CD4-positive, CD25-positive, alpha-beta regulatory T cell (primary cell): ENCODE measurements around the gene GATA6. TPM values are rescaled to one million over a fixed set of nuclear protein-coding genes. Genes with fewer than 3 reads are reported as not detected.

ENCODE experiments used
- ATAC-seq, 2 donors: fragments of 150-1000 bp; cut with Tn5 transposase; one replicate each; pipeline ENCODE4 v1.10.0; 2021; ENCODE audit warnings: low read depth in 2 of 2, moderate number of reproducible peaks in 2 of 2, moderate library complexity in 1 of 2
- DNase-seq, 3 donors: peaks; one replicate each; pipeline versions ENCODE4 v3.0.0 to v3.0.0-alpha.2; 2012 to 2022; ENCODE audit warnings: mixed read lengths in 1 of 3
- H3K27ac ChIP-seq: one replicate; pipeline ENCODE4 v1.7.0; 2013; ENCODE audit warnings: mild to moderate bottlenecking, low read length; ENCODE audit not compliant: insufficient read depth, poor library complexity, severe bottlenecking
- H3K27me3 ChIP-seq: one replicate; pipeline ENCODE4 v1.7.0; 2013; ENCODE audit warnings: low read length; ENCODE audit not compliant: control insufficient read depth, insufficient read depth
- H3K36me3 ChIP-seq: one replicate; pipeline ENCODE4 v1.7.0; 2013; ENCODE audit warnings: mild to moderate bottlenecking, low read length, moderate library complexity; ENCODE audit not compliant: control insufficient read depth, insufficient read depth
- H3K4me1 ChIP-seq: 2 replicates; pipeline ENCODE4 v1.7.0; 2013; ENCODE audit warnings: mild to moderate bottlenecking, low read length; ENCODE audit not compliant: insufficient read depth, control insufficient read depth, poor library complexity, severe bottlenecking
- H3K4me3 ChIP-seq: one replicate; pipeline ENCODE4 v1.7.0; 2013; ENCODE audit warnings: low read depth, mild to moderate bottlenecking, low read length, moderate library complexity
- H3K9me3 ChIP-seq, 2 experiments: 1 replicate in 1 of 2; 2 replicates in 1 of 2; pipeline ENCODE4 v1.7.0; 2013; ENCODE audit warnings: low read length in 2 of 2, mild to moderate bottlenecking in 1 of 2, moderate library complexity in 1 of 2; ENCODE audit not compliant: control insufficient read depth in 2 of 2
- H3K27ac Mint-ChIP-seq, 3 donors: one replicate each; pipeline ENCODE4 v1.8.0; 2020 to 2022; ENCODE audit warnings: mild to moderate bottlenecking in 3 of 3, mixed read lengths in 3 of 3, moderate library complexity in 2 of 3
- H3K27me3 Mint-ChIP-seq: one replicate; pipeline ENCODE4 v1.8.0; 2022; ENCODE audit warnings: mild to moderate bottlenecking, mixed read lengths
- H3K36me3 Mint-ChIP-seq: one replicate; pipeline ENCODE4 v1.8.0; 2020; ENCODE audit warnings: mixed read lengths
- H3K4me1 Mint-ChIP-seq, 4 donors: one replicate each; pipeline ENCODE4 v1.8.0; 2020 to 2022; ENCODE audit warnings: mixed read lengths in 4 of 4, mild to moderate bottlenecking in 1 of 4
- H3K4me3 Mint-ChIP-seq, 4 donors: one replicate each; pipeline ENCODE4 v1.8.0; 2020 to 2022; ENCODE audit warnings: mild to moderate bottlenecking in 4 of 4, mixed read lengths in 4 of 4, moderate library complexity in 3 of 4
- H3K9me3 Mint-ChIP-seq, 7 donors: one replicate each; pipeline ENCODE4 v1.8.0; 2020 to 2022; ENCODE audit warnings: mixed read lengths in 7 of 7, mild to moderate bottlenecking in 3 of 7, moderate library complexity in 2 of 7
- polyA plus RNA-seq, 4 donors: library from polyadenylated mRNA; unstranded; fragments of 300-500 nt; fragmentation: Illumina TruSeq; gene quantifications; one replicate each; pipeline ENCODE4 v1.2.3, GENCODE V29; 2021
- total RNA-seq: library from RNA; stranded (reverse); gene quantifications from one replicate; pipeline ENCODE4 v1.2.3, GENCODE V29; 2022

The GATA6 gene
- total and polyA plus RNA-seq, 5 donors from 2014 or later = 0.10 TPM; not detected in 4

DNA sequence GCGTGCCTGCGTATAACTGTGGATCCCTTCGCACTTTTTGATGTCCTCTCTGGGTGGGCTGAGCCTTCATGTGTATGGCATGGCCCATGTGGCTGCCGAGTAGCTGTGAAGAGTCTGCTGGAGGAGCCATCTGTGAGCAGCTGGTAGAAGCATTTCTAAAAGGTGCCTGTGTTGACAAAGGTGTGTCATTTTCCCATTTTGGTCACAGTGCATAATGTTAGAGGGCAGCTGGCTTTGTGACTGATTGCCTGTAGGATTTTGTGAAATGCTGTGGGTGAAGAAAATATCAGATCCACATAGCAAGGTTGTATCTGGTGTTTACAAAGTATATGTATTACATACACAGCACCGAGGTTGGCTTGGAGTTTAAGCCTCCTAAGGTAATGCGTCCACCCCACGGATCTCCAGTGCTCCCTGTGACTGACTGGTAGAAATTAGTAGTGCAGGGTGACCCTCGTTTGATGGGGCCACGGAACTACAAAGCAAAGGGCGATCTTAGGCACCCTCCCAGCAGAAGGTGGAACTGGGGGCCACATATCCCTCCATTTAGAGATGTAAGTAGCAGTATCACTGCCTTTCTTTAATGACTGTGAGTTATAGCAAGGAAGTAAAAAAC, 16.5 kb downstream of the GATA6 start:
- DNase-seq (no peak), ATAC-seq (no peak)
- Histone ChIP-seq H3K9me3 (no peaks in the 10 kb centered on the region), H3K36me3 (no peaks in the 10 kb centered on the region), H3K4me3 (no peak overlapping the region), H3K4me1 (no peaks in the 10 kb centered on the region), H3K27me3 (peaks cover 6% of the 10 kb centered on the region), H3K27ac (no peak overlapping the region)
- no peak overlapping the region for H3K27ac Mint-ChIP-seq
- peaks cover 21% of the 10 kb centered on the region for H3K27me3 Mint-ChIP-seq
- no peak overlapping the region for H3K4me3 Mint-ChIP-seq
- H3K36me3 Mint-ChIP-seq = no peaks in the 10 kb centered on the region
- H3K9me3 Mint-ChIP-seq = no peaks in the 10 kb centered on the region
- no peaks in the 10 kb centered on the region for H3K4me1 Mint-ChIP-seq

DNA sequence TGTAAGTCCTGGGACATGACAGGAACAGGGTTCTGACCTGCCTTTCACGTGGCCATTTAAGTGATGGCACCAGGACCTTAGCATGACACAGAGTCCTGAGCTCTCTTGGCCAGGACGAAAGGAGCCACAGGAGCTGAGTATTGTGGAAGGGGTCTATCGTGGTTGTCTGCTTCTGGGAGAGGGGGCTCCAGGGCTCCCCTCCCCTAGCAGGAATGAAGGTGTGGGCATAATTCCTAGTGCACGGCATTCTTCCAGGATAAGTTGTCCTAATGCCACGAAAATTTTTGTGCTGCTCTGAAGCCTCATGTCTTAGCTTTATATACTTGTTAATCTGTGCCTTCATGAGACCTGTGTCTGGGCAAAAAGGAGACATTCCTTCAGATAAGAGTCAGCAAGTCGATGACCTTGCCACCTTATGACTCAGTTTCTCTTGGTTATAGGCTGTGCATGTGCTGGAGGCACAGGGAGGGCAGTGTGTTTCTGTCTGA, 17.1 kb downstream of the GATA6 start:
- H3K4me3 ChIP-seq = no peak overlapping the region
- Mint-ChIP-seq H3K9me3 (no peaks in the 10 kb centered on the region), H3K27ac (no peak overlapping the region), H3K36me3 (no peaks in the 10 kb centered on the region), H3K4me3 (no peak overlapping the region), H3K4me1 (no peaks in the 10 kb centered on the region), H3K27me3 (peaks cover 21% of the 10 kb centered on the region)
- no peaks in the 10 kb centered on the region for H3K4me1 ChIP-seq
- ATAC-seq (no peak), DNase-seq (no peak)
- H3K27ac ChIP-seq = no peak overlapping the region
- peaks cover 6% of the 10 kb centered on the region for H3K27me3 ChIP-seq
- H3K9me3 ChIP-seq = no peaks in the 10 kb centered on the region
- H3K36me3 ChIP-seq = no peaks in the 10 kb centered on the region

GRCh38 chr18:22188559-22189267, 19.3 kb downstream of the GATA6 start:
- Histone ChIP-seq H3K4me1 (no peaks in the 10 kb centered on the region), H3K27me3 (peaks cover 6% of the 10 kb centered on the region), H3K4me3 (no peak overlapping the region), H3K9me3 (no peaks in the 10 kb centered on the region), H3K36me3 (no peaks in the 10 kb centered on the region), H3K27ac (no peak overlapping the region)
- Mint-ChIP-seq H3K9me3 (no peaks in the 10 kb centered on the region), H3K4me3 (no peak overlapping the region), H3K4me1 (no peaks in the 10 kb centered on the region), H3K36me3 (no peaks in the 10 kb centered on the region), H3K27ac (no peak overlapping the region), H3K27me3 (peaks cover 21% of the 10 kb centered on the region)
- no peak for ATAC-seq
- DNase-seq = no peak

DNA sequence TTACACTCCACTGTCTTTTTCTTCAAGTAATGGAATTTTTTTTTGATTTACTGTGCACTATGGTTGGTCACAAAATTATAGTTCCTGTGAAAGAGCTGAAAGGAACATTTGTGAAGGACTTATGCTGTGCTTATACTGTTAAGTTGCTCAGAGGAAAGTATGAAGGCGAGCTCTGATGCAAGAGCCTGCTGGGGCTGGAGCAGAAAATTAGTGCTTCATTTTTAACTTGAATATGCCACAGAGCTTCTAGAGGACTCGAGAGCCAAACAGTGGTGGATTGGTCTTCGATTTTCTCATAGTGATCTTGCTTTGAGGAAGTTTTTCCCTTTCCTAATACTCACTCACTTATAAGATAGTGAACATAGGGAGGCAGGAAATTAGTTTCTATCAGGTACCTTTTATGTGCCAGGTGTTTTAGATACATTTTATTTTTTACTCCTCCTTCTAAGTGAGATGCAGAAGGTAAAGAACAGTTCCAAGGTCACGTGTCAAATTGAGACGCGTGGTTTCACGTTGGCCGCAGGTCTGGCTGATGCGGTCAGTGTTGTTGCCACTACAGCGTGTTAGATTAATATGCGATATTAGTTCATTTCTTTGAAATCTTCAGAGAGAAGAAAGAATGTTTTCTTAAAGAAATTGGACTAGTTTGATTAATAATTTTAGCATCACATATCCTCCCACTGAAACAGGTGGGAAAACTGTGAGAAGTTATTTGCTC, 20.2 kb downstream of the GATA6 start:
- no peak for DNase-seq
- no peaks in the 10 kb centered on the region for H3K4me1 Mint-ChIP-seq
- H3K9me3 Mint-ChIP-seq = no peaks in the 10 kb centered on the region
- H3K36me3 Mint-ChIP-seq = no peaks in the 10 kb centered on the region
- no peak for ATAC-seq
- H3K27ac Mint-ChIP-seq = no peak overlapping the region
- H3K27me3 ChIP-seq = peaks cover 6% of the 10 kb centered on the region
- no peak overlapping the region for H3K4me3 ChIP-seq
- no peak overlapping the region for H3K4me3 Mint-ChIP-seq
- peaks cover 21% of the 10 kb centered on the region for H3K27me3 Mint-ChIP-seq
- H3K36me3 ChIP-seq = no peaks in the 10 kb centered on the region
- H3K27ac ChIP-seq = no peak overlapping the region
- no peaks in the 10 kb centered on the region for H3K9me3 ChIP-seq
- no peaks in the 10 kb centered on the region for H3K4me1 ChIP-seq

GRCh38 chr18:22191346-22191695, 21.9 kb downstream of the GATA6 start:
- H3K36me3 Mint-ChIP-seq = no peaks in the 10 kb centered on the region
- H3K27me3 Mint-ChIP-seq = peaks cover 12% of the 10 kb centered on the region
- H3K27me3 ChIP-seq = peaks cover 6% of the 10 kb centered on the region

GRCh38 chr18:22191923-22192322, 22.5 kb downstream of the GATA6 start:
- Mint-ChIP-seq H3K4me1 (no peaks in the 10 kb centered on the region), H3K27me3 (peaks cover 11% of the 10 kb centered on the region), H3K4me3 (no peak overlapping the region), H3K36me3 (no peaks in the 10 kb centered on the region), H3K27ac (no peak overlapping the region), H3K9me3 (no peaks in the 10 kb centered on the region)
- H3K27ac ChIP-seq = no peak overlapping the region
- H3K9me3 ChIP-seq = no peaks in the 10 kb centered on the region
- ATAC-seq = no peak
- DNase-seq = no peak
- no peaks in the 10 kb centered on the region for H3K4me1 ChIP-seq
- no peak overlapping the region for H3K4me3 ChIP-seq
- H3K36me3 ChIP-seq = no peaks in the 10 kb centered on the region
- H3K27me3 ChIP-seq = peaks cover 6% of the 10 kb centered on the region

More at GRCh38 chr18:22191346-22191695, 21.9 kb downstream of the GATA6 start:
- Histone ChIP-seq H3K4me3 (no peak overlapping the region), H3K9me3 (no peaks in the 10 kb centered on the region), H3K27ac (no peak overlapping the region), H3K4me1 (no peaks in the 10 kb centered on the region), H3K36me3 (no peaks in the 10 kb centered on the region)
- ATAC-seq (no peak), DNase-seq (no peak)
- no peaks in the 10 kb centered on the region for H3K9me3 Mint-ChIP-seq
- H3K4me1 Mint-ChIP-seq = no peaks in the 10 kb centered on the region
- no peak overlapping the region for H3K4me3 Mint-ChIP-seq
- H3K27ac Mint-ChIP-seq = no peak overlapping the region

DNA sequence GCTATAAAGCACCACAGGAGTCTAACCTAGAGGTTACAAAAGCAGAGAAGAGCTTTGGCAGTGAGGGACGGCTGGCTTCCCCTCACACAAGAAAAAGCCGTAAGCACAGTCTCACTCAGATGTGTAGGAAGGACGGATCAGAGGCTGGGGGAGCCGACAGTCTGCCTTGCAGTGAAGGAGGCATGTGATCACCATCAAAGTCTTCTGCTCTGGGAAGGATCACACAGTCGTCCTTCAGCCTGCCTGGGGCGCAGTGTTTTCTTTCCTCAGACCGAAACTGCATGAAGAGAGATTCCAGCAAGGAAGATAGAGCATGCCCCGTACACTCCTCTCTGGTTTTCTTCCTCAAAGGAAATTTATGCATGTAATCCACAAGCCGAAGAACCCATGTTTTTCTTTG, 24.1 kb downstream of the GATA6 start:
- no peak overlapping the region for H3K4me3 Mint-ChIP-seq
- no peaks in the 10 kb centered on the region for H3K36me3 Mint-ChIP-seq
- Histone ChIP-seq H3K9me3 (no peaks in the 10 kb centered on the region), H3K4me1 (no peaks in the 10 kb centered on the region), H3K36me3 (no peaks in the 10 kb centered on the region), H3K27ac (no peak overlapping the region), H3K4me3 (no peak overlapping the region), H3K27me3 (peaks cover 6% of the 10 kb centered on the region)
- peaks cover 11% of the 10 kb centered on the region for H3K27me3 Mint-ChIP-seq
- DNase-seq (no peak), ATAC-seq (no peak)
- H3K9me3 Mint-ChIP-seq = no peaks in the 10 kb centered on the region
- no peaks in the 10 kb centered on the region for H3K4me1 Mint-ChIP-seq
- H3K27ac Mint-ChIP-seq = no peak overlapping the region
